Lung microvascular endothelial cell (primary cell): ENCODE data around the gene SFMBT2. TPM values are rescaled to one million over a fixed set of nuclear protein-coding genes. Genes with fewer than 3 reads are reported as not detected.
"Not testable (repeated sequence)": the region's sequence is repeated elsewhere in the genome, so short reads cannot be mapped to it uniquely, and the experiment has no call there.

Source experiments
- DNase-seq, 2 donors: peaks; one replicate each; pipeline versions ENCODE4 v3.0.0 to v3.0.0-alpha.2; 2010; ENCODE audit warnings: low read depth in 2 of 2
- total RNA-seq: library from RNA; depleted of rRNA; stranded (reverse); fragments of >200 nt; gene quantifications from 2 replicates; pipeline ENCODE4 v1.2.1, GENCODE V29; 2014

The SFMBT2 gene
- total RNA-seq, 1 donor from 2014 or later: 1.6 TPM

- DNase-seq: no peak
Observed at GRCh38 chr10:7300384-7300971, 110.4 kb downstream of the SFMBT2 start.

GRCh38 chr10:7299601-7300325 lies 111.1 kb downstream of the SFMBT2 start:
- DNase-seq: not testable (repeated sequence)

GRCh38 chr10:7298495-7298894 lies 112.3 kb downstream of the SFMBT2 start:
- no peak for DNase-seq

GRCh38 chr10:7297094-7297493 lies 113.7 kb downstream of the SFMBT2 start:
- DNase-seq: no peak

GRCh38 chr10:7296648-7297047 lies 114.2 kb downstream of the SFMBT2 start:
- no peak for DNase-seq

- DNase-seq: no peak
Observed at GRCh38 chr10:7296076-7296475, 114.8 kb downstream of the SFMBT2 start.

GRCh38 chr10:7293378-7293920 lies 117.4 kb downstream of the SFMBT2 start:
- DNase-seq: no peak

GRCh38 chr10:7291487-7292270 lies 119.2 kb downstream of the SFMBT2 start:
- DNase-seq: no peak

GRCh38 chr10:7288060-7288690 lies 122.7 kb downstream of the SFMBT2 start:
- DNase-seq: no peak

GRCh38 chr10:7287377-7287776 lies 123.5 kb downstream of the SFMBT2 start:
- no peak for DNase-seq

GRCh38 chr10:7285522-7286322 lies 125.1 kb downstream of the SFMBT2 start:
- no peak for DNase-seq

GRCh38 chr10:7283246-7283645 lies 127.6 kb downstream of the SFMBT2 start:
- DNase-seq: no peak

GRCh38 chr10:7282457-7282856 lies 128.4 kb downstream of the SFMBT2 start:
- no peak for DNase-seq

GRCh38 chr10:7281429-7281828 lies 129.4 kb downstream of the SFMBT2 start:
- DNase-seq: no peak

GRCh38 chr10:7279303-7279702 lies 131.5 kb downstream of the SFMBT2 start:
- no peak for DNase-seq

GRCh38 chr10:7277867-7278266 lies 133.0 kb downstream of the SFMBT2 start:
- peak; percentile 31 to 47 for DNase-seq

GRCh38 chr10:7277432-7277831 lies 133.4 kb downstream of the SFMBT2 start:
- no peak for DNase-seq

- peak in 1 of 2 donors; percentile 19 for DNase-seq
Observed at GRCh38 chr10:7275761-7276440, 134.9 kb downstream of the SFMBT2 start.

- DNase-seq: no peak
Observed at GRCh38 chr10:7274293-7274692, 136.5 kb downstream of the SFMBT2 start.

GRCh38 chr10:7272008-7272407 lies 138.8 kb downstream of the SFMBT2 start:
- no peak for DNase-seq
